Neural cell (in vitro differentiated cells): ENCODE data around the gene LPA. TPM values are rescaled to one million over a fixed set of nuclear protein-coding genes. Genes with fewer than 3 reads are reported as not detected.

Source experiments
- H2AFZ ChIP-seq: fragments of 200-600, 300-800 bp; sonication (generic), shearing (Covaris generic); 2 replicates; pipeline ENCODE4 v1.6.0; 2014; ENCODE audit warnings: low read depth, mild to moderate bottlenecking, antibody characterized with exemption, low read length, moderate library complexity
- H3F3A ChIP-seq: fragments of 200-600 bp; shearing (Covaris generic); 2 replicates; pipeline ENCODE4 v1.6.1; 2016; ENCODE audit warnings: mild to moderate bottlenecking, moderate library complexity, mixed read lengths, antibody characterized with exemption, low read length; ENCODE audit not compliant: insufficient read depth, poor library complexity, severe bottlenecking
- H3K27ac ChIP-seq: fragments of 200-600, 300-800 bp; sonication (generic), shearing (Covaris generic); 2 replicates; pipeline ENCODE4 v1.5.1; 2014; ENCODE audit warnings: mild to moderate bottlenecking, low read length, moderate library complexity
- H3K27me3 ChIP-seq: fragments of 300-800, 200-600 bp; sonication (generic), shearing (Covaris generic); 2 replicates; pipeline ENCODE4 v1.6.0; 2014; ENCODE audit warnings: mild to moderate bottlenecking, low read depth, low read length, moderate library complexity; ENCODE audit not compliant: insufficient read depth
- H3K36me3 ChIP-seq: fragments of 300-800, 200-600 bp; sonication (generic), shearing (Covaris generic); 2 replicates; pipeline ENCODE4 v1.5.1; 2014; ENCODE audit warnings: mild to moderate bottlenecking, antibody characterized with exemption, low read length, moderate library complexity; ENCODE audit not compliant: insufficient read depth
- H3K4me2 ChIP-seq: fragments of 300-800, 200-600 bp; sonication (generic), shearing (Covaris generic); 2 replicates; pipeline ENCODE4 v1.6.0; 2014; ENCODE audit warnings: mild to moderate bottlenecking, low read length
- H3K4me3 ChIP-seq: fragments of 300-800, 200-600 bp; sonication (generic), shearing (Covaris generic); 2 replicates; pipeline ENCODE4 v1.5.1; 2014; ENCODE audit warnings: mild to moderate bottlenecking, low read length, moderate library complexity
- H3K79me2 ChIP-seq: fragments of 200-600 bp; shearing (Covaris generic); replicated peaks from 2 replicates; pipeline ENCODE4 v1.6.0; 2014; ENCODE audit warnings: mild to moderate bottlenecking, low read length, moderate library complexity; ENCODE audit not compliant: insufficient read depth
- H3K9ac ChIP-seq: fragments of 300-800, 200-600 bp; sonication (generic), shearing (Covaris generic); 2 replicates; pipeline ENCODE4 v1.6.1; 2016; ENCODE audit warnings: mild to moderate bottlenecking, low read length, mixed read lengths
- H3K9me2 ChIP-seq: fragments of 200-600 bp; shearing (Covaris generic); 2 replicates; pipeline ENCODE4 v1.6.1; 2016; ENCODE audit warnings: mild to moderate bottlenecking, low read length, mixed read lengths; ENCODE audit not compliant: insufficient read depth
- H3K9me3 ChIP-seq: fragments of 200-600, 300-800 bp; sonication (generic), shearing (Covaris generic); 2 replicates; pipeline ENCODE4 v1.6.1; 2016; ENCODE audit warnings: mild to moderate bottlenecking, mixed run types, low read length, moderate library complexity, mixed read lengths
- H4K20me1 ChIP-seq: fragments of 200-600 bp; shearing (Covaris generic); 2 replicates; pipeline ENCODE4 v1.6.1; 2016; ENCODE audit warnings: mild to moderate bottlenecking, mixed run types; ENCODE audit not compliant: insufficient read depth
- CTCF ChIP-seq: fragments of 450-650 bp; IDR thresholded peaks from 2 replicates; pipeline ENCODE4 v1.5.1; 2014; ENCODE audit warnings: antibody characterized with exemption, mild to moderate bottlenecking, moderate library complexity; ENCODE audit not compliant: poor library complexity, severe bottlenecking
- EP300 ChIP-seq: fragments of 450-650 bp; conservative IDR thresholded peaks from 2 replicates; pipeline ENCODE4 v1.6.1; 2014; ENCODE audit warnings: antibody characterized with exemption, mild to moderate bottlenecking, moderate library complexity; ENCODE audit not compliant: poor library complexity, severe bottlenecking
- EZH2 ChIP-seq: fragments of 200-600, 300-800 bp; shearing (Covaris generic), sonication (generic); IDR thresholded peaks from 2 replicates; pipeline ENCODE4 v1.6.1; 2014; ENCODE audit warnings: antibody characterized with exemption, low read length, borderline replicate concordance, mild to moderate bottlenecking; ENCODE audit not compliant: insufficient read depth, poor library complexity, severe bottlenecking
- MXI1 ChIP-seq: fragments of 450-650 bp; conservative IDR thresholded peaks from 2 replicates; pipeline ENCODE4 v1.6.1; 2014; ENCODE audit warnings: antibody characterized with exemption, mild to moderate bottlenecking; ENCODE audit not compliant: poor library complexity, severe bottlenecking
- POLR2AphosphoS5 ChIP-seq: IDR thresholded peaks from 2 replicates; pipeline ENCODE4 v1.6.1; 2012
- RAD21 ChIP-seq: fragments of 450-650 bp; conservative IDR thresholded peaks from 2 replicates; pipeline ENCODE4 v1.6.1; 2014; ENCODE audit warnings: antibody characterized with exemption, mild to moderate bottlenecking, moderate library complexity
- REST ChIP-seq: IDR thresholded peaks from 2 replicates; pipeline ENCODE4 v1.6.1; 2012; ENCODE audit warnings: borderline replicate concordance
- SMC3 ChIP-seq: fragments of 450-650 bp; conservative IDR thresholded peaks from 2 replicates; pipeline ENCODE4 v1.6.1; 2014; ENCODE audit warnings: antibody characterized with exemption, mild to moderate bottlenecking, moderate library complexity; ENCODE audit not compliant: poor library complexity
- TAF1 ChIP-seq: IDR thresholded peaks from 2 replicates; pipeline ENCODE4 v1.6.1; 2012; ENCODE audit warnings: low read depth
- polyA plus RNA-seq: library from polyadenylated mRNA; depleted of rRNA; stranded (reverse); fragments of >200 nt; gene quantifications from 2 replicates; pipeline ENCODE4 v1.2.3, GENCODE V29; 2014

LPA gene
- polyA plus RNA-seq, 1 donor from 2014 or later, result not detected

- Histone ChIP-seq H3K4me2 (no peak overlapping the region), H3K27ac (no peak overlapping the region), H2AFZ (no peak overlapping the region), H3K9ac (no peak overlapping the region), H3K9me2 (no peaks in the 10 kb centered on the region), H3K27me3 (no peaks in the 10 kb centered on the region), H4K20me1 (no peaks in the 10 kb centered on the region), H3K4me3 (no peak overlapping the region), H3F3A (no peaks in the 10 kb centered on the region), H3K9me3 (no peaks in the 10 kb centered on the region), H3K36me3 (no peaks in the 10 kb centered on the region), H3K79me2 (no peaks in the 10 kb centered on the region)
- no peak for TF ChIP-seq REST
- no peak for TF ChIP-seq EP300
- no peak for TF ChIP-seq CTCF
- TF ChIP-seq TAF1, result no peak
- no peak for TF ChIP-seq RAD21
- no peak for TF ChIP-seq SMC3
- no peak for TF ChIP-seq POLR2AphosphoS5
- no peak for TF ChIP-seq MXI1
- no peak for TF ChIP-seq EZH2
These were observed 155.5 kb downstream of the LPA start for GRCh38 chr6:160508599-160508998.

- H3K27ac ChIP-seq, result no peak overlapping the region
- TF ChIP-seq POLR2AphosphoS5, result no peak
- TF ChIP-seq RAD21, result no peak
- TF ChIP-seq SMC3, result no peak
- no peak overlapping the region for H3K4me2 ChIP-seq
- H3K4me3 ChIP-seq, result no peak overlapping the region
- H3K36me3 ChIP-seq, result no peaks in the 10 kb centered on the region
- no peak overlapping the region for H3K9ac ChIP-seq
- H3K9me3 ChIP-seq, result no peaks in the 10 kb centered on the region
- no peak overlapping the region for H2AFZ ChIP-seq
- H3F3A ChIP-seq, result no peaks in the 10 kb centered on the region
- no peaks in the 10 kb centered on the region for H4K20me1 ChIP-seq
- H3K79me2 ChIP-seq, result no peaks in the 10 kb centered on the region
- H3K9me2 ChIP-seq, result no peaks in the 10 kb centered on the region
- H3K27me3 ChIP-seq, result no peaks in the 10 kb centered on the region
These were observed 156.7 kb downstream of the LPA start for GRCh38 chr6:160507420-160507819.

- no peaks in the 10 kb centered on the region for H3K79me2 ChIP-seq
- H3K9me2 ChIP-seq, result no peaks in the 10 kb centered on the region
- H3K27me3 ChIP-seq, result no peaks in the 10 kb centered on the region
- TF ChIP-seq TAF1 (no peak), EZH2 (no peak), CTCF (no peak), REST (no peak), RAD21 (no peak), EP300 (no peak), SMC3 (no peak), MXI1 (no peak), POLR2AphosphoS5 (no peak)
- no peak overlapping the region for H2AFZ ChIP-seq
- no peak overlapping the region for H3K4me2 ChIP-seq
- H3K27ac ChIP-seq, result no peak overlapping the region
- H3K36me3 ChIP-seq, result no peaks in the 10 kb centered on the region
- no peaks in the 10 kb centered on the region for H4K20me1 ChIP-seq
- H3F3A ChIP-seq, result no peaks in the 10 kb centered on the region
- no peak overlapping the region for H3K9ac ChIP-seq
- H3K9me3 ChIP-seq, result no peaks in the 10 kb centered on the region
- no peak overlapping the region for H3K4me3 ChIP-seq
These were observed 158.1 kb downstream of the LPA start for GRCh38 chr6:160505970-160506369.
